Effector memory CD8-positive, alpha-beta T cell (primary cell): ENCODE data around the gene SETD7.

Source experiments
- ATAC-seq: fragments of 150-1000 bp; cut with Tn5 transposase; replicated peaks from 2 replicates; pipeline ENCODE4 v1.10.0; 2021; ENCODE audit warnings: mild to moderate bottlenecking, moderate library complexity
- DNase-seq, 3 experiments: peaks; one replicate each; pipeline ENCODE4 v3.0.0; 2021
- H3K27ac Mint-ChIP-seq, 2 donors: one replicate each; pipeline ENCODE4 v1.8.0; 2022; ENCODE audit warnings: mild to moderate bottlenecking in 2 of 2, mixed read lengths in 2 of 2, moderate library complexity in 2 of 2
- H3K27me3 Mint-ChIP-seq, 2 donors: one replicate each; pipeline ENCODE4 v1.8.0; 2022; ENCODE audit warnings: mixed read lengths in 2 of 2
- H3K36me3 Mint-ChIP-seq: one replicate; pipeline ENCODE4 v1.8.0; 2022; ENCODE audit warnings: mild to moderate bottlenecking, moderate library complexity, mixed read lengths; ENCODE audit not compliant: insufficient read depth
- H3K4me1 Mint-ChIP-seq, 2 donors: one replicate each; pipeline ENCODE4 v1.8.0; 2022; ENCODE audit warnings: low read depth in 2 of 2, mixed read lengths in 2 of 2
- H3K4me3 Mint-ChIP-seq, 2 donors: one replicate each; pipeline ENCODE4 v1.8.0; 2022; ENCODE audit warnings: mild to moderate bottlenecking in 2 of 2, mixed read lengths in 2 of 2, moderate library complexity in 2 of 2
- H3K9me3 Mint-ChIP-seq, 2 donors: one replicate each; pipeline ENCODE4 v1.8.0; 2022; ENCODE audit warnings: mixed read lengths in 2 of 2

SETD7 gene

GRCh38 chr4:139562839-139563238 is 6.8 kb upstream of the SETD7 start:
- peaks cover 21% of the 10 kb centered on the region for H3K36me3 Mint-ChIP-seq
- H3K4me3 Mint-ChIP-seq, result no peak overlapping the region

GRCh38 chr4:139562067-139562684 is 6.2 kb upstream of the SETD7 start:
- Mint-ChIP-seq H3K9me3 (no peaks in the 10 kb centered on the region), H3K4me3 (peak overlapping the region in 1 of 2 donors; percentile 29), H3K27ac (peak overlapping the region in 1 of 2 donors; percentile 100), H3K4me1 (peaks cover 17 to 21% of the 10 kb centered on the region in 2 donors), H3K36me3 (peaks cover 23% of the 10 kb centered on the region), H3K27me3 (no peaks in the 10 kb centered on the region)
- no peak for DNase-seq
- no peak for ATAC-seq

More at GRCh38 chr4:139562839-139563238, 6.8 kb upstream of the SETD7 start:
- no peaks in the 10 kb centered on the region for H3K9me3 Mint-ChIP-seq
- DNase-seq (no peak), ATAC-seq (no peak)
- no peak overlapping the region for H3K27ac Mint-ChIP-seq
- H3K27me3 Mint-ChIP-seq, result no peaks in the 10 kb centered on the region
- H3K4me1 Mint-ChIP-seq, result peaks cover 15 to 16% of the 10 kb centered on the region in 2 donors

- H3K4me1 Mint-ChIP-seq, result peaks cover 24 to 28% of the 10 kb centered on the region in 2 donors
- ATAC-seq (peak; percentile 68), DNase-seq (peak; percentile 8 to 13 (median 12))
- peak overlapping the region; percentile 99 to 100 for H3K27ac Mint-ChIP-seq
- no peaks in the 10 kb centered on the region for H3K9me3 Mint-ChIP-seq
- H3K27me3 Mint-ChIP-seq, result no peaks in the 10 kb centered on the region
- peaks cover 39% of the 10 kb centered on the region for H3K36me3 Mint-ChIP-seq
- H3K4me3 Mint-ChIP-seq, result peak overlapping the region; percentile 56 to 71
Observed at GRCh38 chr4:139560406-139561104, 4.5 kb upstream of the SETD7 start.

GRCh38 chr4:139559687-139560086 is 3.7 kb upstream of the SETD7 start:
- ATAC-seq (no peak), DNase-seq (no peak)
- Mint-ChIP-seq H3K27ac (peak overlapping the region; percentile 99 to 100), H3K4me1 (peaks cover 28 to 30% of the 10 kb centered on the region in 2 donors), H3K4me3 (peak overlapping the region in 1 of 2 donors; percentile 31), H3K27me3 (no peaks in the 10 kb centered on the region), H3K9me3 (no peaks in the 10 kb centered on the region), H3K36me3 (peaks cover 47% of the 10 kb centered on the region)

- Mint-ChIP-seq H3K36me3 (peaks cover 43% of the 10 kb centered on the region), H3K27me3 (no peaks in the 10 kb centered on the region), H3K27ac (peak overlapping the region; percentile 99 to 100), H3K9me3 (no peaks in the 10 kb centered on the region), H3K4me3 (no peak overlapping the region), H3K4me1 (peaks cover 28 to 31% of the 10 kb centered on the region in 2 donors)
- ATAC-seq (no peak), DNase-seq (no peak)
Observed at GRCh38 chr4:139559089-139559479, 3.1 kb upstream of the SETD7 start.

- no peak for DNase-seq
- Mint-ChIP-seq H3K27ac (peak overlapping the region; percentile 99 to 100), H3K4me3 (peak overlapping the region in 1 of 2 donors; percentile 100), H3K27me3 (no peaks in the 10 kb centered on the region), H3K4me1 (peaks cover 28 to 31% of the 10 kb centered on the region in 2 donors), H3K36me3 (peaks cover 43% of the 10 kb centered on the region), H3K9me3 (no peaks in the 10 kb centered on the region)
- no peak for ATAC-seq
Observed at GRCh38 chr4:139558235-139559088, 2.4 kb upstream of the SETD7 start.

- H3K36me3 Mint-ChIP-seq, result peaks cover 46% of the 10 kb centered on the region
- no peak for ATAC-seq
- H3K4me3 Mint-ChIP-seq, result peak overlapping the region; percentile 99 to 100
- H3K4me1 Mint-ChIP-seq, result peaks cover 33 to 36% of the 10 kb centered on the region in 2 donors
- no peak for DNase-seq
- no peaks in the 10 kb centered on the region for H3K9me3 Mint-ChIP-seq
- peak overlapping the region; percentile 99 to 100 for H3K27ac Mint-ChIP-seq
- no peaks in the 10 kb centered on the region for H3K27me3 Mint-ChIP-seq
Observed at GRCh38 chr4:139557556-139558110, 1.6 kb upstream of the SETD7 start.

GRCh38 chr4:139556724-139557555 is 921 bp upstream of the SETD7 start:
- peaks cover 38 to 39% of the 10 kb centered on the region in 2 donors for H3K4me1 Mint-ChIP-seq
- no peaks in the 10 kb centered on the region for H3K27me3 Mint-ChIP-seq
- peak; percentile 38 for ATAC-seq
- no peaks in the 10 kb centered on the region for H3K9me3 Mint-ChIP-seq
- H3K36me3 Mint-ChIP-seq, result peaks cover 46% of the 10 kb centered on the region
- peak overlapping the region; percentile 99 to 100 for H3K27ac Mint-ChIP-seq
- peak; percentile 53 to 61 (median 58) for DNase-seq
- peak overlapping the region; percentile 99 to 100 for H3K4me3 Mint-ChIP-seq

- Mint-ChIP-seq H3K4me3 (peak overlapping the region; percentile 99 to 100), H3K27me3 (no peaks in the 10 kb centered on the region), H3K9me3 (no peaks in the 10 kb centered on the region), H3K36me3 (peaks cover 38% of the 10 kb centered on the region), H3K4me1 (peaks cover 34 to 36% of the 10 kb centered on the region in 2 donors), H3K27ac (peak overlapping the region; percentile 99 to 100)
- DNase-seq (peak in 1 of 3 experiments; percentile 27), ATAC-seq (no peak)
Observed at GRCh38 chr4:139555705-139556070, 331 bp downstream of the SETD7 start.

- no peaks in the 10 kb centered on the region for H3K9me3 Mint-ChIP-seq
- H3K27ac Mint-ChIP-seq, result peak overlapping the region; percentile 99 to 100
- H3K36me3 Mint-ChIP-seq, result peaks cover 34% of the 10 kb centered on the region
- peaks cover 28 to 30% of the 10 kb centered on the region in 2 donors for H3K4me1 Mint-ChIP-seq
- peak; percentile 64 for ATAC-seq
- peak; percentile 74 to 87 (median 84) for DNase-seq
- no peaks in the 10 kb centered on the region for H3K27me3 Mint-ChIP-seq
- H3K4me3 Mint-ChIP-seq, result peak overlapping the region; percentile 99 to 100
Observed at GRCh38 chr4:139554893-139555704, 920 bp downstream of the SETD7 start.

- H3K27ac Mint-ChIP-seq, result peak overlapping the region; percentile 99 to 100
- H3K36me3 Mint-ChIP-seq, result peaks cover 34% of the 10 kb centered on the region
- no peaks in the 10 kb centered on the region for H3K27me3 Mint-ChIP-seq
- H3K9me3 Mint-ChIP-seq, result no peaks in the 10 kb centered on the region
- no peak for ATAC-seq
- peaks cover 27% of the 10 kb centered on the region in 2 donors for H3K4me1 Mint-ChIP-seq
- peak overlapping the region; percentile 99 to 100 for H3K4me3 Mint-ChIP-seq
- no peak for DNase-seq
Observed at GRCh38 chr4:139554642-139554892, 1.5 kb downstream of the SETD7 start.
